PC-9 (cell line): ENCODE results near the gene COPZ1.

Experiments
- EZH2 ChIP-seq: fragments of 200-600 bp; sonication (generic); IDR thresholded peaks from 2 replicates; pipeline ENCODE4 v1.8.0; 2017; ENCODE audit warnings: antibody characterized with exemption, low read depth
- TF ChIP-seq, protein P1 (sequence below): fragments of 200-600 bp; sonication (generic); conservative IDR thresholded peaks from 2 replicates; pipeline ENCODE4 v1.6.1; 2017; ENCODE audit warnings: mixed run types, antibody characterized with exemption, mild to moderate bottlenecking, moderate library complexity

DNA sequence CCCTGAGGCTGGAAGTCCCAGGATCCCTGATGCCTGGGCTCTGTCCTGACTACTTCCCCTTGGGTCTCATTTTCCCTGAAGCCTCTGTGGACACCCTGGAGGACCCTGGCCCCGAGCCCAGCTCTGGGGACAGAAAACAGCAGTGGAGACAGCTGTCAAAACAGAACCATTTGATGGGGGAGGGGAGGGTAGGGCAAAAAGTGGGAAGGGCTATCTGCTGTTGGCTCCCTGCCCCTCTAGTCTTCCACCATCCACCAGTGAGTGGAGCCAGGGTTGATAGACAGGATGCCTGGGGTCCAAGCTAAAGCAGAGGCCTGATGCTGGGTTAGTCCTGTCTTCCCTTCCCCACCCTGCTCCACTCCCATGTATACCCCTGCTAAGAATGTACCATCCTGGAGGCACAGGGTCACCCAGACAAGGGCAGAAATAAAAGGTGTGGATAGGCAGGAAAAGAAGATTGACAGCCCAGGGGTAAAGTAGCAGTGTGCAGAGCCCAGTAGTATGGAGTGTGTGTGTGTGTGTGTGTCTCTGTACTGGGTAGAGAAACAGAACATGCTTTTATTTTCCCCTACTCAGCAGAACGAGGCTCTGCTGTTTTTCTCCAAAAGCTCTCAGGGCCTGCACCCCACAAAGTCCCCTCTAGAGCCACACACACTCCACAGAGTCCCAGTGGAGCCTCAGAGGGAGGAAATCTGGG is 49.8 kb downstream of the COPZ1 start:
- TF ChIP-seq, protein P1, sequence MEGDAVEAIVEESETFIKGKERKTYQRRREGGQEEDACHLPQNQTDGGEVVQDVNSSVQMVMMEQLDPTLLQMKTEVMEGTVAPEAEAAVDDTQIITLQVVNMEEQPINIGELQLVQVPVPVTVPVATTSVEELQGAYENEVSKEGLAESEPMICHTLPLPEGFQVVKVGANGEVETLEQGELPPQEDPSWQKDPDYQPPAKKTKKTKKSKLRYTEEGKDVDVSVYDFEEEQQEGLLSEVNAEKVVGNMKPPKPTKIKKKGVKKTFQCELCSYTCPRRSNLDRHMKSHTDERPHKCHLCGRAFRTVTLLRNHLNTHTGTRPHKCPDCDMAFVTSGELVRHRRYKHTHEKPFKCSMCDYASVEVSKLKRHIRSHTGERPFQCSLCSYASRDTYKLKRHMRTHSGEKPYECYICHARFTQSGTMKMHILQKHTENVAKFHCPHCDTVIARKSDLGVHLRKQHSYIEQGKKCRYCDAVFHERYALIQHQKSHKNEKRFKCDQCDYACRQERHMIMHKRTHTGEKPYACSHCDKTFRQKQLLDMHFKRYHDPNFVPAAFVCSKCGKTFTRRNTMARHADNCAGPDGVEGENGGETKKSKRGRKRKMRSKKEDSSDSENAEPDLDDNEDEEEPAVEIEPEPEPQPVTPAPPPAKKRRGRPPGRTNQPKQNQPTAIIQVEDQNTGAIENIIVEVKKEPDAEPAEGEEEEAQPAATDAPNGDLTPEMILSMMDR, result no peak
- no peak for TF ChIP-seq EZH2
